ENCODE data around the gene ZNF423.

The ZNF423 gene

DNA sequence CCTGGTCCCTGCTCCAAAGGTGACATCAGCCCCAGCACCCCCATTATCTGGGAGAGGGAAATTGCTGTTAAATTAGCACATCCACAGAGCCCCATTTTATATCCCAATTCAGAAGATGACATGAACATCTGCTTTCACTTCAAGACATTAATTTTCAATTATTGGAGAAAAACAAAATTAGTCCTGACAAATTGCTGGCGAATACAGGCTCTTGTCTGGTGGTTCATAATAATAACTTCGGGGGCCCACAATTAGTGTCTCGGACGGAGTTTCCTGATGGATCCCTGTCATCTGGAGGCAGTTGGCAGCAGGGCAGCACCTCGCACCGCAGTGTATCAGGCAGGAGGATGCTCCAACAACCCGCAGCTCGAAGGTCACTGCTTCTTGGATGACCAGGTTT is 7.4 kb downstream of the ZNF423 start:
- TF ChIP-seq, protein P1, sequence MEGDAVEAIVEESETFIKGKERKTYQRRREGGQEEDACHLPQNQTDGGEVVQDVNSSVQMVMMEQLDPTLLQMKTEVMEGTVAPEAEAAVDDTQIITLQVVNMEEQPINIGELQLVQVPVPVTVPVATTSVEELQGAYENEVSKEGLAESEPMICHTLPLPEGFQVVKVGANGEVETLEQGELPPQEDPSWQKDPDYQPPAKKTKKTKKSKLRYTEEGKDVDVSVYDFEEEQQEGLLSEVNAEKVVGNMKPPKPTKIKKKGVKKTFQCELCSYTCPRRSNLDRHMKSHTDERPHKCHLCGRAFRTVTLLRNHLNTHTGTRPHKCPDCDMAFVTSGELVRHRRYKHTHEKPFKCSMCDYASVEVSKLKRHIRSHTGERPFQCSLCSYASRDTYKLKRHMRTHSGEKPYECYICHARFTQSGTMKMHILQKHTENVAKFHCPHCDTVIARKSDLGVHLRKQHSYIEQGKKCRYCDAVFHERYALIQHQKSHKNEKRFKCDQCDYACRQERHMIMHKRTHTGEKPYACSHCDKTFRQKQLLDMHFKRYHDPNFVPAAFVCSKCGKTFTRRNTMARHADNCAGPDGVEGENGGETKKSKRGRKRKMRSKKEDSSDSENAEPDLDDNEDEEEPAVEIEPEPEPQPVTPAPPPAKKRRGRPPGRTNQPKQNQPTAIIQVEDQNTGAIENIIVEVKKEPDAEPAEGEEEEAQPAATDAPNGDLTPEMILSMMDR (conservative IDR thresholded peaks at IDR 0.05; ENCODE audit: low read length): no peak
- DNase-seq (ENCODE audit: low read depth): no peak

DNA sequence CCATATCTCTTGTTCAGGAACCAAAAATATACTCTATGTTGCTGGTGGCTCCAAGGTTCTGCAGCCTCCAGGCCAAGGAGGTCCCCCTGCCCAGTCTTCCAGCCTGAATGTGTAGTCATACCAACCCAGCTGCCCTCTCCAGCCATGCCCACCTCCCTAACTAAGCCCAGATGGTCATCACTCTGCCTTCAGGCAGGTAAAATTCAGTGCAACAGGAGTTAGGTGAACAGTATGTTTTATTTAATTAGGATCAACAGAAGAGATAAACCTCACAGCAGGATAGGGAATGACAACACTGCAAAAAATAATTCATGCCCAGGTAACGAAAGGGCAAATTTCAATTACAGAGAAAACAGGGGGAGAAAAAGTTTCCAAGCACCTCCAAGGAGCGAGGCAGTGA is 9.1 kb downstream of the ZNF423 start:
- no peak overlapping the region for H3K4me3 ChIP-seq (ENCODE audit: low read length)
- TF ChIP-seq, protein P1 (conservative IDR thresholded peaks at IDR 0.05; ENCODE audit: low read length): no peak
- DNase-seq (ENCODE audit: low read depth): no peak

More for the DNA sequence above, 7.4 kb downstream of the ZNF423 start:
- no peak overlapping the region for H3K4me3 ChIP-seq (ENCODE audit: low read length)

DNA sequence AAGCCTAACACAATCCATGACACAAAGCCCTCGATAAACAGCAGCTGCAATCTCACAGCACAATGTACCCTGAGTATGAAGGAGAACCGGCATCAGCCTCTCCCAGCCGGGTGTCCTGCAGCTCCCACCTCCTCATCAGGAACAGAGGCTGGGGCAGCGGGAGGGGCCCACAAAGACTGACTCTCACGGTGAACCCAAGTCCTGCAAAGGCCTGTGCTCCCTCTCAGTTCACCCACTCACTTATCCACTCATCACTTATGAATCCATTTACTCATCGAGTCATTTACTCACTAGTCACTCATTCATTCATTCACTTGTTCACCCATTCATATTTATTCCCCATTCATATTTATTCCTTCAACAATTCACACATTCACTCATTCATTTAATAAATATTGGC is 11.6 kb downstream of the ZNF423 start:
- TF ChIP-seq, protein P1 (conservative IDR thresholded peaks at IDR 0.05; ENCODE audit: low read length): no peak

DNA sequence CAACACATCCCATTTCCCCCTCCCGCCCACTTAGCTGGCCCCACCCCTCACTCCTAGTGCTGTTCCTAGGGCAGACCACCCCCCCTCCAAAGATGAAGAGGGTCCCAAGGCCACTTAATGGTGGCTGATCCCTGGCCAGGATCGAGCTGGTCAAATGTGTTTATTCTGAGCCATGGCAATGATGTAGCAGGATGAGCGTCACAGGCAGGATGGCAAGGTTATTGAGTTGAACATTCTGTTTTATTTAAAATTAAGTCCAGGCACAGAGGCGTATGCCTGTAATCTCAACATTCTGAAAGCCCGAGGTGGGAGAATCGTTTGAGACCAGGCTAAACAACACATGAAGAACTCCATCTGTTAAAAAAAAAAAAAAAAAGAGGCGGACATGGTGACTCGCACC is 12.2 kb downstream of the ZNF423 start:
- no peak for DNase-seq (ENCODE audit: low read depth)
- TF ChIP-seq, protein P1 (conservative IDR thresholded peaks at IDR 0.05; ENCODE audit: low read length): no peak

More for the DNA sequence above, 11.6 kb downstream of the ZNF423 start:
- no peak for DNase-seq (ENCODE audit: low read depth)
- H3K4me3 ChIP-seq (ENCODE audit: low read length): no peak overlapping the region

DNA sequence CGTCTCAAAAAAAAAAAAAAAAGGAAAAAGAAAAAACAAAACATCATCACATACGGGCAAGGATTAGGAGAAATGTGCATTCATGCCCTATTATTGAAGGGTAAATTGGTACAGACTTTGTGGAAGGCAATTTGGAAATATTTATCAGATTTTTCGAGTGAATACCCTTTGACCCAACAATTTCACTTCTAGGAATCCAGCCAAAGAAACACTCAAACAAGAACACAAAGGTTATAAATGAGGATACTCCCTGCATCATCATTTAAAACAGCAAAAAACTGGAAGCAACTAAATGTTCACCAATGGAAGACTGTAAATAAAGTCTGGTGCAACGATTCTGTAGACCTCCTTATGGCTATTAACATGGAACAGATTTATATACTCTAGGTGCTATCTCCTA is 12.9 kb downstream of the ZNF423 start:
- TF ChIP-seq, protein P1 (conservative IDR thresholded peaks at IDR 0.05; ENCODE audit: low read length): no peak

More for the DNA sequence above, 12.2 kb downstream of the ZNF423 start:
- H3K4me3 ChIP-seq (ENCODE audit: low read length): no peak overlapping the region

DNA sequence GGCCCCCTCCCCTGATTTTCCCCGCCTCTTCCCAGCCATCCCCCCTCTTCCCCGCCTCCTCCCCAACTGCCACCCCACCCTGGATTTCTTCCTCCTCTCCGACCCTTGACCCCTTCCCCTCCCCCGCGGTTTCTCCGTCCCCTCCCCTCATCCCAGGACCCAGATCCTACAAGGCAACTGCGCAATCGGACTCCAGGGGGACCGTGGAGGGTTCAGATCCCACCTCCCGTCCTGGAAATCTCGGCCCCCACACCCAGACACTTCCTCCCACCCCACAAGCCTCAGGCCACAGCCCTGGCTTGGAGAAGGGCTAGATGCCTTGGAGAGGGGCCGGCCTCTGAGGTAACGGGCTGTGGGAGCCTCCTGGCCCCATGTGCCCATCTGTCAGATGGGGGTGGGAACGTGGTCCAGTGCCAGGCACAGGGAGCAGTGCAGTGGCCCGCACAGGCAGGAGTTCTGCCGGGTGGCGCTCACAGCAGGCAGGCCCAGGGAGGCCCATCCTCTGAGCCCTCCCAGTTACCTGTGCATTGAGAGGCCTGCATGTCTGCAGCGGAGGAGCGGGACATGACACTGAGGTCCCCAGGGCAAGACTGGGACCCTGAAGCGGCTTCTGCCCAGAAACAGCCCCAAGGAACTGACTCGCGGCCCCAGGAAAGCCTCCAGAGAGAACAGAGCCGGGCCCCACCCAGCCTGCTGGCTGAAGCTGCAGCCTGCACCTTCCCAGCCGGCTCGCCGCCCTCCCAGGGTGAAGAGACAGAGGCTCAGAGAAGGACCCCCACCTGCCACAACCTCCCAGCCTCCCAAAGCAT is 16.7 kb downstream of the ZNF423 start:
- no peak for DNase-seq (ENCODE audit: low read depth)
- TF ChIP-seq, protein P1 (conservative IDR thresholded peaks at IDR 0.05; ENCODE audit: low read length): no peak
- no peak overlapping the region for H3K4me3 ChIP-seq (ENCODE audit: low read length)

More for the DNA sequence above, 12.9 kb downstream of the ZNF423 start:
- DNase-seq (ENCODE audit: low read depth): no peak
- no peak overlapping the region for H3K4me3 ChIP-seq (ENCODE audit: low read length)

DNA sequence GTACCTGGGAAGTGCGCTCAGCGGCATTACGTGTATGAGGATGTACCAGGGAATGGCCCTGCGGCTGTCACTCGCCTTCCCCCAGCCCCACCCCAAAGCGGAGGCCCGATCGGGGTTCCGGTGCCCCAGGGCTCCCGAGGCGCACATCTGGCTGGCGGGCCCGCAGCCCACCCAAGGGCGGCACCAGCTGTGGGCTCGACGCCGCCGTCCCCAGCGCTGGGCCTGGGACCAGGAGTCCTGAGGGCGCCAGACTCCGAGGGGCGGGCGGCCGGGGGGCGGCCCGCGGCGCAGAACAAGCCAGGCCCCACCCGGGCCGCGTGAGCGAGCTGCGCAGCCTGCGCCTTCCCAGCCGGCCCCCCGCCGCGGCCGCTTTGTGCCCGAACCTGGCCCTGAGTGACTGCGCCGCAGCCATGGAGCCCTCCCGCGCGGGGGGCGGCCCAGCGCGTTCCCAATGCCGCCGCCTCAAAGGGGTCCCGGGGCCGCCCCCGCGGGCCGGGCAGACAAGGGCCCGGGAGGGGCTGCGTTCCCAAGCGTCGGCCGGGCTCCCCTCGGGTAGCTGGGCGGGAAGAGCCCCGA is 17.4 kb downstream of the ZNF423 start:
- TF ChIP-seq, protein P1 (conservative IDR thresholded peaks at IDR 0.05; ENCODE audit: low read length): no peak
- no peak overlapping the region for H3K4me3 ChIP-seq (ENCODE audit: low read length)
- no peak for DNase-seq (ENCODE audit: low read depth)
